Testis (tissue), 2 donors: ENCODE measurements around the gene HDAC1.

Source experiments
- CTCF ChIP-seq, 3 experiments: fragments of 450-650 bp in 2 of 3; fragments of 200-600 bp in 1 of 3; sonication (generic) in 1 of 3; IDR thresholded peaks; one replicate each; pipeline ENCODE4 v1.5.1; 2016 to 2019; ENCODE audit warnings: antibody characterized with exemption in 3 of 3, mild to moderate bottlenecking in 2 of 3, moderate library complexity in 1 of 3
- POLR2A ChIP-seq: fragments of 450-650 bp; IDR thresholded peaks from one replicate; pipeline ENCODE4 v1.6.1; 2017; ENCODE audit warnings: antibody characterized with exemption, mild to moderate bottlenecking, moderate library complexity

GRCh38 chr1:32377541-32378220 lies 85.8 kb downstream of the HDAC1 start:
- no peak for TF ChIP-seq CTCF (IDR thresholded peaks at IDR 0.05)
- TF ChIP-seq POLR2A, result no peak
